ENCODE results near the gene ACTR3C. TPM values are rescaled to one million over a fixed set of nuclear protein-coding genes. Genes with fewer than 3 reads are reported as not detected.
A peak's percentile ranks its signal among the peaks of the same experiment; 100 is the strongest.

The ACTR3C gene
- total and polyA plus RNA-seq, 2 experiments from 2014 or later: 1.5 to 2.4 TPM

DNA sequence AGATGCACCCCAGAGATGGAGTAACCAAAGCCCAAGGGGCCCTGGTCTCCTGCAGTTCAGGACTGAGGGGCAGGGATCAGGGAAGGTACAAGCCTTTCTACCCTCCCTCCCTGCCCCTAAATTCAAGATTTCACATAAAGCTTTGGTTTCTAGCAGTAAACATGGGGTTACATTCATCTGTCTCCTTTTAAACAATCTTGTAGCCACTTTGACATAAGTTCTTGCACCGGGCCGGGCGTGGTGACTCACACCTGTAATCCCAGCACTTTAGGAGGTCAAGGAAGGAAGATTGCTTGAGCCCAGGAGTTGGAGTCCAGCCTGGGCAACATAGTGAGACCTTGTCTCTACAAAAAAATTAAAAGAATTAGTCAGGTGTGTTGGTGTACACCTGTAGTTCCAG lies 4.0 kb upstream of the ACTR3C start:
- no peak overlapping the region for H3K4me3 ChIP-seq
- H3K36me3 ChIP-seq: no peaks in the 10 kb centered on the region
- H3K27ac ChIP-seq: no peak overlapping the region
- no peaks in the 10 kb centered on the region for H3K4me1 ChIP-seq (ENCODE audit: low read depth)
- H3K9me3 ChIP-seq (ENCODE audit: low read depth): no peaks in the 10 kb centered on the region
- no peak for DNase-seq (ENCODE audit: low read depth in 1 of 2, low spot score in 1 of 2)
- H3K27me3 ChIP-seq: no peaks in the 10 kb centered on the region
- TF ChIP-seq, protein P1, sequence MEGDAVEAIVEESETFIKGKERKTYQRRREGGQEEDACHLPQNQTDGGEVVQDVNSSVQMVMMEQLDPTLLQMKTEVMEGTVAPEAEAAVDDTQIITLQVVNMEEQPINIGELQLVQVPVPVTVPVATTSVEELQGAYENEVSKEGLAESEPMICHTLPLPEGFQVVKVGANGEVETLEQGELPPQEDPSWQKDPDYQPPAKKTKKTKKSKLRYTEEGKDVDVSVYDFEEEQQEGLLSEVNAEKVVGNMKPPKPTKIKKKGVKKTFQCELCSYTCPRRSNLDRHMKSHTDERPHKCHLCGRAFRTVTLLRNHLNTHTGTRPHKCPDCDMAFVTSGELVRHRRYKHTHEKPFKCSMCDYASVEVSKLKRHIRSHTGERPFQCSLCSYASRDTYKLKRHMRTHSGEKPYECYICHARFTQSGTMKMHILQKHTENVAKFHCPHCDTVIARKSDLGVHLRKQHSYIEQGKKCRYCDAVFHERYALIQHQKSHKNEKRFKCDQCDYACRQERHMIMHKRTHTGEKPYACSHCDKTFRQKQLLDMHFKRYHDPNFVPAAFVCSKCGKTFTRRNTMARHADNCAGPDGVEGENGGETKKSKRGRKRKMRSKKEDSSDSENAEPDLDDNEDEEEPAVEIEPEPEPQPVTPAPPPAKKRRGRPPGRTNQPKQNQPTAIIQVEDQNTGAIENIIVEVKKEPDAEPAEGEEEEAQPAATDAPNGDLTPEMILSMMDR (IDR thresholded peaks at IDR 0.05; ENCODE audit: low read depth, low read length): no peak

DNA sequence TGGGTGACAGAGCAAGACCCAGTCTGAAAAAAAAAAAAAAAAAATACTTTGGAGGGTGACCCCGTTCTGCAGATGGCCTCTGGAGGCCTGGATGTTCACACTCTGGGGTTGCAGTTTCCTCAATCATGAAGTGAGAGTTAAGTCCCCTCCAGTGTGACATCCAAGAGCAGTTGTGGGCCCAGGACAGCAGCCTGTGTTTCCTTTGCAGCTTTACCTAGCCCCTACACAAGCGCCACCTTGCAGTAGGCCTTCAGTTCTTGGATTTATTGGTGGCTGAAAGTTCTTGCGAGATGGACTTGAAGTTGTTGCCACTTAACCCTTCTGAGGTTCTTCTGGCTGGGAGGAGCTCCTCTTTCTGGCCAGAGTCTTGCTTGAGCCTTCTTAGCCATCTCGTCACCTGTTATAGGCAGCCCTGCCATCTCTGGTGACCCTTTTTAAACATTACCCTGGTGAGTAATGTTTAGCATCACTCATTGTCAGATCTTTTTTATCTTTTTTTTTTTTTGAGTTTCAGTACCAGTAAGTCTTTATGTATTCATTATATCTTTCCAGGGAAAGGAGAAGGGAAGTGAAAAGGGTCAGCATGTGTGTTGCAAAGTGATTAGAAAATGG lies 3.4 kb upstream of the ACTR3C start:
- Histone ChIP-seq H3K27ac (no peak overlapping the region), H3K36me3 (no peaks in the 10 kb centered on the region), H3K27me3 (no peaks in the 10 kb centered on the region), H3K4me1 (ENCODE audit: low read depth) (no peaks in the 10 kb centered on the region), H3K4me3 (no peak overlapping the region), H3K9me3 (ENCODE audit: low read depth) (no peaks in the 10 kb centered on the region)
- DNase-seq (ENCODE audit: low read depth in 1 of 2, low spot score in 1 of 2): no peak
- TF ChIP-seq, protein P1 (IDR thresholded peaks at IDR 0.05; ENCODE audit: low read depth, low read length): no peak

DNA sequence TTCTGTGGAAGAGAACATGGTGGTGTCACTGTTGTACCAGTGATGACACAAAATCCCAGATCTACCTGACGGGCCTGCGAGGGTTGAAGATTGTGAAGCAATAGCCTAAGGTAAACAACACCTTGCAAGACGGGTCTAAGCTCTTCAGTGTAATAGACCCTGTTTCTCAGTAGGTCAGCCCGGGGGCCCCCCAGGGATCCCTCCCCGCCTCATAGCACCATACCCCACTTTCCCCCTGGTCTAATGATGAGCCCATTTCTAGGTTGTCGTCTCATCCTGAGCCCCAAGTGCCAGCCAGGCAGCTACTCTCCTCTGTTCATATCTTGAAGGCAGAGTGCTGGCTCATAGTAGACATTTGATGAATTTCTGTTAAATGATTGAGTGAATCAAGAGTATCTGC lies 2.6 kb upstream of the ACTR3C start:
- no peaks in the 10 kb centered on the region for H3K27me3 ChIP-seq

DNA sequence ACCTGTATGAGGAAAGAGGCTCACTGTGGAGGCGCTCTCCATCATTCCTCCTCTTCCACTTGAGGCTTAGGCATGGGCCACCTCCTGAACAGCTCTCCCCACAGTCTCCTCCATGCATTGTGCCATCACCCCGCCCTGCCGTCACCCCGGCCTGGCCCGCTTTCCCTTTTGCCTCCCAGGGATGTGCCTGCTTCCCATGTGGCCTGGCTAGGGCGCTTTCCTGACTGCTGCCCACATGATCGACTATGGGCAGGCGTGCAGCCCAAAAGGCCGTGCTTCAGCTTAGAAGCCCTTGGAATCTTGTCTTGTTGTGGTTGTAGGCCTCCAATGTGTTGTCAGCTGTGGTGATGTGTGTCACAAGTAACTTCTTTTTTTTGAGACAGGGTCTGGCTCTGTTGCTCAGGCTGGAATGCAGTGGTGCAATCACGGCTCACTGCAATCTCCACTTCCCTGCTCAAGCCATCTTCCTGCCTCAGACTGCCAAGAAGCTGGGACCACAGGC lies 1.8 kb upstream of the ACTR3C start:
- Histone ChIP-seq H3K4me3 (no peak overlapping the region), H3K27ac (no peak overlapping the region)
- DNase-seq (ENCODE audit: low read depth in 1 of 2, low spot score in 1 of 2): peak in 1 of 2 donors; percentile 95

More for the DNA sequence above, 2.6 kb upstream of the ACTR3C start:
- no peak overlapping the region for H3K27ac ChIP-seq
- H3K9me3 ChIP-seq (ENCODE audit: low read depth): no peaks in the 10 kb centered on the region
- TF ChIP-seq, protein P1 (IDR thresholded peaks at IDR 0.05; ENCODE audit: low read depth, low read length): no peak
- H3K36me3 ChIP-seq: no peaks in the 10 kb centered on the region
- H3K4me3 ChIP-seq: no peak overlapping the region
- no peak for DNase-seq (ENCODE audit: low read depth in 1 of 2, low spot score in 1 of 2)
- no peaks in the 10 kb centered on the region for H3K4me1 ChIP-seq (ENCODE audit: low read depth)

DNA sequence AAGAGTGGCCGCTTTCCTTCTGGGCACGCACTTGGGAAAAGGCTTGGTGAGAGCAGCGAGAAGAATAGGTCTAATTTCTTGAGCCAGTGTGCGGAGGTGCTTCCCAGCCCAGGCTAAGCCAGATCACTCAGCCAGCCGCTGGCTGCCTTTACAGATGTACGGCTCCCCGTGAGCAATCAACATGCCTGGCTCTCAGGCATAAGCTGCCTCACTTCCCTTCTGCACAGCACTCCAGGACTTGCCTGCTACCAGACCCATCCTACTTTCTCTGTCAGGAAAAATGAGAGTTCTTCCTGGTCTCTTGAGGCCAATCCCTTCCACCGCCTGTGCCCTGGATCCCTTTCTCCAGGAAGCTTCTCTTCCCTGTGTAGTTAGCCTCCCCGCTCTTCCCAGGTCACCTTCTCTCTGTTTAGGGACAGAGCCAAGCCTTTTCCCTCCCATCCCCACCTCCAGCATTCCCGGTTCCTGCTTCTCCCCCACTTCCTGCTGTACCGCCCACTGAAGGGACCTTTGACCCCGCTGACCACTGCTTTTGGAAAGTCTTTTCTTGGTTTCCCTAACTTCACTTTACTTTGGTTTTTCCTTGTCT lies 1.1 kb upstream of the ACTR3C start:
- Histone ChIP-seq H3K4me3 (peak overlapping the region; percentile 45), H3K36me3 (no peaks in the 10 kb centered on the region), H3K9me3 (ENCODE audit: low read depth) (no peaks in the 10 kb centered on the region), H3K27ac (no peak overlapping the region), H3K4me1 (ENCODE audit: low read depth) (no peaks in the 10 kb centered on the region), H3K27me3 (no peaks in the 10 kb centered on the region)
- peak; percentile 27 to 61 for DNase-seq (ENCODE audit: low read depth in 1 of 2, low spot score in 1 of 2)
- TF ChIP-seq, protein P1 (IDR thresholded peaks at IDR 0.05; ENCODE audit: low read depth, low read length): no peak

More for the DNA sequence above, 1.8 kb upstream of the ACTR3C start:
- TF ChIP-seq, protein P1 (IDR thresholded peaks at IDR 0.05; ENCODE audit: low read depth, low read length): no peak
- Histone ChIP-seq H3K9me3 (ENCODE audit: low read depth) (no peaks in the 10 kb centered on the region), H3K27me3 (no peaks in the 10 kb centered on the region), H3K4me1 (ENCODE audit: low read depth) (no peaks in the 10 kb centered on the region), H3K36me3 (no peaks in the 10 kb centered on the region)

All from cardiac muscle cell (in vitro differentiated cells and primary cell).